Measurements from ENCODE around the gene RAB15. TPM values are rescaled to one million over a fixed set of nuclear protein-coding genes. Genes with fewer than 3 reads are reported as not detected.

Gene RAB15
- total and polyA plus RNA-seq, 2 experiments from 2014 or later = 33.8 to 38.7 TPM

DNA sequence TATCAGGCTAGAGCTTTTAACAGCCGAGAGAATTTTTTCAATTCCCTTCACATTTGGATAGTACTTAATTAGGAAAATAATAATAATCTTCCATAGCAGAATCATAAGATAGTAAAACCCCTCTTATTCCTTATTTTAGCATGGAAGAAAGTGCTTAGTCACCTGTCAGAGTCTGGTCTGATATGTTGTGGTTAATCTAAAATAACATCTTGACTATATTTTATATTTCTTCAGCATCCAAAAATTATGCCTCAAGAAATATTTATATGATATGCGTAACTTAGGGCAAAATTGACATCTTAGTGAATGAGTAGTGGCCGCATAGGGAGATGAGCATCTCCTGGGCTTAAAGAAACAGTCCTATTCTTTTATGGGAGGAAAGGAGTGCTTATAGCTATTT is 45.1 kb downstream of the RAB15 start:
- Histone ChIP-seq H4K20me1 (ENCODE audit: insufficient read depth, poor library complexity, severe bottlenecking) (peaks cover 5% of the 10 kb centered on the region), H3K79me2 (peaks cover 39% of the 10 kb centered on the region), H2AFZ (no peak overlapping the region), H3K4me1 (ENCODE audit: insufficient read depth) (no peaks in the 10 kb centered on the region), H3K4me2 (no peak overlapping the region), H3K27me3 (no peaks in the 10 kb centered on the region), H3K36me3 (replicated peaks; ENCODE audit: insufficient read depth, low read depth) (peaks cover 5% of the 10 kb centered on the region), H3K27ac (no peak overlapping the region), H3K9me2 (replicated peaks; ENCODE audit: insufficient read depth) (no peaks in the 10 kb centered on the region), H3K4me3 (no peak overlapping the region), H3K9me3 (ENCODE audit: low read depth) (no peaks in the 10 kb centered on the region)
- DNase-seq (ENCODE audit: low spot score) = no peak
- TF ChIP-seq, protein P1, sequence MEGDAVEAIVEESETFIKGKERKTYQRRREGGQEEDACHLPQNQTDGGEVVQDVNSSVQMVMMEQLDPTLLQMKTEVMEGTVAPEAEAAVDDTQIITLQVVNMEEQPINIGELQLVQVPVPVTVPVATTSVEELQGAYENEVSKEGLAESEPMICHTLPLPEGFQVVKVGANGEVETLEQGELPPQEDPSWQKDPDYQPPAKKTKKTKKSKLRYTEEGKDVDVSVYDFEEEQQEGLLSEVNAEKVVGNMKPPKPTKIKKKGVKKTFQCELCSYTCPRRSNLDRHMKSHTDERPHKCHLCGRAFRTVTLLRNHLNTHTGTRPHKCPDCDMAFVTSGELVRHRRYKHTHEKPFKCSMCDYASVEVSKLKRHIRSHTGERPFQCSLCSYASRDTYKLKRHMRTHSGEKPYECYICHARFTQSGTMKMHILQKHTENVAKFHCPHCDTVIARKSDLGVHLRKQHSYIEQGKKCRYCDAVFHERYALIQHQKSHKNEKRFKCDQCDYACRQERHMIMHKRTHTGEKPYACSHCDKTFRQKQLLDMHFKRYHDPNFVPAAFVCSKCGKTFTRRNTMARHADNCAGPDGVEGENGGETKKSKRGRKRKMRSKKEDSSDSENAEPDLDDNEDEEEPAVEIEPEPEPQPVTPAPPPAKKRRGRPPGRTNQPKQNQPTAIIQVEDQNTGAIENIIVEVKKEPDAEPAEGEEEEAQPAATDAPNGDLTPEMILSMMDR (IDR thresholded peaks at IDR 0.05; ENCODE audit: poor library complexity) = no peak
- TF ChIP-seq EZH2 (IDR thresholded peaks at IDR 0.05; ENCODE audit: borderline replicate concordance) (no peak), EZH2phosphoT487 (IDR thresholded peaks at IDR 0.05; ENCODE audit: low read depth, severe bottlenecking, unreplicated experiment) (no peak)
- 99% methylated on average over 3 of the region's 3 CpGs for WGBS (ENCODE audit: low lambda C conversion rate, missing lambda C conversion rate)

DNA sequence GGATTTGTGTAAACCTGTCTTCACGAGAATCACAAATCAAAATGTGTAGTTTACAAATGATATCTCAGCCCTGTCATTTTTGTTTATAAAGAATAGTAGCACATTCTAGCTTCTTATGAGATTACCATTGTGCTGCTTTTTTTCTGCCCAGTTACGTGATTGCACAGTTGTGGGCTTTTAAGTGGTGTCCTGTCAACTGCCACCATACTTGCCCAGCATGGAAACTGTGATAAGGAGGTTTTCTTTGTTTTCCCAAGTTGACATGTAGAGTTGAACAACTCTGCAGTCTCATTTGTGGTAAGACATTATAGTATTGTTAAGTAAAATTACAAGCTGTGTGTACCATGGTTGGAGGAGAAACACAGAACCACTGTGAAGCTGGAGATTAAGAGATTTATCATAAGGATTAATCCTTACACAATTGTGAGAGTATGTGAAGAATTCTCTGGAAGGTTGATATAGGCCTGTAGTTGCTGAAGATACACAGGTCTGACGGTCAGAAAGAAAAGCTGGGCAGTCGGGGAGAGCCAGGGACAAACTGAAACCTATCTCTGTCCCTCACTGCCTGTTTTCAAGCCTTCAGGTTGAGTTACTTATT is 45.6 kb downstream of the RAB15 start:
- H3K79me2 ChIP-seq = peaks cover 44% of the 10 kb centered on the region
- no peak overlapping the region for H3K4me3 ChIP-seq
- no peak for TF ChIP-seq EZH2 (IDR thresholded peaks at IDR 0.05; ENCODE audit: borderline replicate concordance)
- no peak for TF ChIP-seq EZH2phosphoT487 (IDR thresholded peaks at IDR 0.05; ENCODE audit: low read depth, severe bottlenecking, unreplicated experiment)
- TF ChIP-seq, protein P1 (IDR thresholded peaks at IDR 0.05; ENCODE audit: poor library complexity) = no peak
- 80% methylated on average over 4 of the region's 4 CpGs for WGBS (ENCODE audit: low lambda C conversion rate, missing lambda C conversion rate)
- H3K9me2 ChIP-seq (replicated peaks; ENCODE audit: insufficient read depth) = no peaks in the 10 kb centered on the region
- H3K27ac ChIP-seq = no peak overlapping the region
- H2AFZ ChIP-seq = no peak overlapping the region
- no peak for DNase-seq (ENCODE audit: low spot score)
- no peaks in the 10 kb centered on the region for H3K4me1 ChIP-seq (ENCODE audit: insufficient read depth)
- no peaks in the 10 kb centered on the region for H3K27me3 ChIP-seq
- no peaks in the 10 kb centered on the region for H3K9me3 ChIP-seq (ENCODE audit: low read depth)
- H4K20me1 ChIP-seq (ENCODE audit: insufficient read depth, poor library complexity, severe bottlenecking) = peaks cover 5% of the 10 kb centered on the region
- H3K36me3 ChIP-seq (replicated peaks; ENCODE audit: insufficient read depth, low read depth) = peaks cover 5% of the 10 kb centered on the region
- no peak overlapping the region for H3K4me2 ChIP-seq

DNA sequence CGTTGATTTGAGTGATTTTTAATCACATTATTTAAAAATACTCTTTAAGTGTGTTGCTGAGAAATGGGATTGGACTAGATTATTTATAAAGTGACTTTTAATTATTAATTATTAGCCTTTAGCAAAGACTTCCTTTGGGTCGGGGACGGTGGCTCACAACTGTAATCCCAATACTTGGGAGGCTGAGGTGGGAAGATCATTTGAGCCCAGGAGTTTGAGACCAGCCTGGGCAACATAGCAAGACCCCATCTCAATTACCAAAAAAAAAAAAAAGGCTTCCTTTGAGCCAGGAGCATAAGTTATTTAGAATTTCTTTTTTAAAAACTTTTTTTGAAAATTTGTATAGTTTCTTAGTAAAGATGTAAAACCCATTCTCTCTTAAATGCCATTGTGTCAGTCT is 49.1 kb downstream of the RAB15 start:
- Histone ChIP-seq H3K36me3 (replicated peaks; ENCODE audit: insufficient read depth, low read depth) (no peaks in the 10 kb centered on the region), H2AFZ (no peak overlapping the region)
- 97% methylated on average over 3 of the region's 3 CpGs for WGBS (ENCODE audit: low lambda C conversion rate, missing lambda C conversion rate)

More for the DNA sequence above, 49.1 kb downstream of the RAB15 start:
- H3K9me3 ChIP-seq (ENCODE audit: low read depth) = no peaks in the 10 kb centered on the region
- peaks cover 70% of the 10 kb centered on the region for H3K79me2 ChIP-seq
- H3K4me2 ChIP-seq = no peak overlapping the region
- no peak for DNase-seq (ENCODE audit: low spot score)
- H3K4me3 ChIP-seq = no peak overlapping the region
- H3K4me1 ChIP-seq (ENCODE audit: insufficient read depth) = no peaks in the 10 kb centered on the region
- H3K27me3 ChIP-seq = no peaks in the 10 kb centered on the region
- H3K27ac ChIP-seq = no peak overlapping the region
- no peak for TF ChIP-seq EZH2 (IDR thresholded peaks at IDR 0.05; ENCODE audit: borderline replicate concordance)
- TF ChIP-seq, protein P1 (IDR thresholded peaks at IDR 0.05; ENCODE audit: poor library complexity) = no peak
- no peak for TF ChIP-seq EZH2phosphoT487 (IDR thresholded peaks at IDR 0.05; ENCODE audit: low read depth, severe bottlenecking, unreplicated experiment)
- H3K9me2 ChIP-seq (replicated peaks; ENCODE audit: insufficient read depth) = no peaks in the 10 kb centered on the region
- peaks cover 8% of the 10 kb centered on the region for H4K20me1 ChIP-seq (ENCODE audit: insufficient read depth, poor library complexity, severe bottlenecking)

All from hepatocyte (in vitro differentiated cells).